8988T (cell line): Measurements from ENCODE around the gene ZNF212.
A peak's percentile ranks its signal among the peaks of the same experiment; 100 is the strongest.
"Not testable (repeated sequence)": the region's sequence is repeated elsewhere in the genome, so short reads cannot be mapped to it uniquely, and the experiment has no call there.

Source experiments
- DNase-seq: peaks from one replicate; pipeline ENCODE4 v3.0.0; 2011

The ZNF212 gene

GRCh38 chr7:149255174-149255573, 15.7 kb downstream of the ZNF212 start:
- no peak for DNase-seq

DNA sequence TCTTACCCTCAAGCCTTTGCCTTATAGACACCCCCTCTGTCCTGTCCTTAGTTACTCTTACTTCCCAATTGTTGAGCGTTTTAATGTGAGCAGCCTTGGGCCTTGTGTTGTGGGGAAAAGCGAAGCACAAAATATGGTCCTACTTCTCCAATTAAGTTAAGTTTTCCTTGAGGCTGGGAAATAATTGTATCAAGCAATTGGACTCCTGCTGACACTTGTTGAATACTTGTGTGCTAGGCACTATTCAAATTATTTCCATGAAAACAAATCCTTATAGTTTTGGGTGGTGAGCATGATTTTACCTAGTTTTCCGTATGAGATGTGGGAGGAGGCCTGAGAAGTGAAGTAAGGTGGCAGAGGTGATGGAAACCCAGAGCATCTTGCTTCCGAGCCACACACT, 17.1 kb downstream of the ZNF212 start:
- DNase-seq: no peak

GRCh38 chr7:149257146-149257545, 17.7 kb downstream of the ZNF212 start:
- DNase-seq: no peak

DNA sequence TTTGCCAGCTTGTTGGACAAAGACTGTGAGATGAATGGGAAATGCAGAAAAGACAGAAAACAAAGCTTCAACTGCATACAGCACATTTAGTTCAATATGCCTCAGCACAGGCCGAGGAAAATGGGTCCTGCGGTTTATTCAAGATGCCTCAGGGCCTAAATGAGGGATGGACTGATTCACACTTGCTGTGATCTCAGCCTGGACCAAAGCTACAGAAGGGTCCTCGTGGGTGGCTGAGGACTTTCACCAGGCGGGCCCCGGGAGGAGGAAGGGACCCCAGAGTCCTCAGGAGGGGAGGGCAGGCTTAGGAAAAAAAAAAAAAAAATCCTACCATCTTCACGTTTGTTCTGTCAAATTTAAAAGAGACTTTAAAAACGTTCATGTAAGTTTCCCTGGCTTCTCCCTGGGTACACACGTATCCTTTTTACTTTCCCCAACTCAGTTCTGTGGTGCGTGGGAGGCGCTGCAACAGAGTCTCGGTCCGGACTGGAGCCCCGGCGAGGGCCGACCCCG, 21.9 kb downstream of the ZNF212 start:
- DNase-seq: no peak

- peak; percentile 72 for DNase-seq
These were observed 22.6 kb downstream of the ZNF212 start, which contains the start of gene ZNF783 for GRCh38 chr7:149261829-149262617. ZNF783 (plus strand) TSS chr7:149262196; CDS start chr7:149262334, 138 bp downstream.

- no peak for DNase-seq
These were observed 27.0 kb downstream of the ZNF212 start for GRCh38 chr7:149266451-149266850.

GRCh38 chr7:149267733-149268132, 28.3 kb downstream of the ZNF212 start:
- no peak for DNase-seq

DNA sequence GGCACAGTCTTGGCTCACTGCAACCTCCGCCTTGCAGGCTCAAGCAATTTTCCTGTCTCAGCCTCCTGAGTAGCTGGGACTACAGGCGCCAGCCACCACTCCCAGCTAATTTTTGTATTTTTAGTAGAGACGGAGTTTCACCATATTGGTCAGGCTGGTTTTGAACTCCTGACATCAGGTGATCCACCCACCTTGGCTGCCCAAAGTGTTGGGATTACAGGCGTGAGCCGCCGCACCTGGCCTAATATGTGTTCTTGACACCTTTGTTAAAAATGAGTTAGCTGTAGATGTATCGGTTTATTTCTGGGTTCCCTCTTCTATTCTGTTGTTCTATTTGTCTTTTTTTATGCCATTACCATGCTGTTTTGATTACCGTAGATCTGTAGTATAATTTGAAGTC, 35.0 kb downstream of the ZNF212 start:
- not testable (repeated sequence) for DNase-seq

DNA sequence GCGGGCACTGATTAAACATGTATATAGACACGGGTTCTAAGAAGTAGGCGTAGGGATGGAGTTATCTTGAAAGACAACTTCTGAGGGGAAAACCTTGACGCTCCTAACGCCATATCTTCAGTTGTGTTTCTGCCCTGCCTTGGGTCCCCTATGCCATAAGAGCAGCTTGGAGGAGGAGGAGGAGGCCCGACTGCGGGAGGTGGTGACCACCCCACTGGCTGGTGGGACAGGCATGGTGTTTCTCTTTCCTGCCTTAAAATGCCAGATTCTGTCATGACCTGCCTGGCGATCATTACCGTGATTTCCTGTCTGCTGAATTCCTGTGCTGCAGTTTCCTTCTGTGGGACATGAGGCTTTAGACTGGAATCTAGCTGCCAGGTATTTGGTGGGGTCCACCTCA, 38.4 kb downstream of the ZNF212 start:
- DNase-seq: no peak

GRCh38 chr7:149278396-149278795, 38.9 kb downstream of the ZNF212 start:
- DNase-seq: no peak

- DNase-seq: no peak
These were observed 39.8 kb downstream of the ZNF212 start for GRCh38 chr7:149279111-149279743.

DNA sequence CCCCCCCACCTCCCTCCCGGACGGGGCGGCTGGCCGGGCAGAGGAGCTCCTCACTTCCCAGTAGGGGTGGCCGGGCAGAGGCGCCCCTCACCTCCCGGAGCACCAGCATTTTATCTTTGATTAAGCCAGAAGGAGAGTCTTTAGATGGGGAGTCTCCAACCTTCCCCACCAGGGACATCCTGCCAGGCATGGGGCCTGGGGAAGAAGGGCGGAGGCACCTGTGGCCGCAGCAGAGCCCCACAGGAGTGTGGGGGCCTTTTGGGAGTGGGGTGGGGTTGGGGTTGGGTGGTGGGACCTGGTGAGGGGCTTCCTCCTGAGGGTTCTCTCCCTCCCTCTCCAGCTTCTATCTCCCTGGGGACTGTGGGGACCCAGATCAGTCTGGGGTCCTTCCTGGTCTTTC, 40.7 kb downstream of the ZNF212 start:
- no peak for DNase-seq

DNA sequence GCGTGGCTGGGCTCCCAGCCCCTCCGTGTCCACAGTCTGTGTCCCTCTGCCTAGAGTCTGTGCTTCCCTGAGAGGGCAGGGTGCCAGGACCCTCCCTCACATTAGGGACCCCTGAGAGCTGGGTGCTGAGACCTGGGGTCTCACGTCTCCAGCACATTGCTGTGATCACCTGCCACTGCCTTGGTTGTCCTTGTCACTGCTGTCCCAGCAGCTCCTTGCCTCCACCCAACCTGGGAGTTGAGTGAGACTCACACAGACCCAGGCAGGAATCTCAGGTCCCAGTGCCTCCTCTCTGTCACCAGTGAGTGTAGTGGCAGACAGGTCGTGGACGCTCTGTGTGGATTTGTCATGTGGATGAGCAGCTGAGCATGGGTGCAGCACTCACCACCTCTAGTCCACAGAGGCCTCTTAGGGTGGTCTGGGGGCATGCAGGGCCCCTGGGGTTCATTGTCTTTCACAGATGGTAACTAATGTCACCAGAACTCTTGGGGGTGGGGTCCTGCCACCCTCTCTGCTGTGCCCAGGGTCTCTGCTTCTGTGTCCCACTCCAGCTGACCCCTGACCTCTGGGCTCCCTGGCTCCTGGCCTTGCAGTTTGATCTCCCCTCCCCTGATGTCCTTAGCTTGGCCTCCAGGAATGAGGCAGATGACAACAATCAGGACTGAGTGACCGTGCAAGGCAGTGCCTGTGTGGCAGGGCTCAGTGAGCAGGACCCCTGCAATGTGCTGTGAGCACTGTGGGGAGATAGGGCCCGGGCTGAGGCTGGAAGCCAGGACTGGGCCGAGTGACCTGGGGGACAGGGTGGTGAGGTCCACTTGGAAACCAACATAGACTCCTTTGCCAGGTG, 41.4 kb downstream of the ZNF212 start:
- DNase-seq: no peak

- DNase-seq: no peak
These were observed 42.3 kb downstream of the ZNF212 start for GRCh38 chr7:149281508-149282330.

DNA sequence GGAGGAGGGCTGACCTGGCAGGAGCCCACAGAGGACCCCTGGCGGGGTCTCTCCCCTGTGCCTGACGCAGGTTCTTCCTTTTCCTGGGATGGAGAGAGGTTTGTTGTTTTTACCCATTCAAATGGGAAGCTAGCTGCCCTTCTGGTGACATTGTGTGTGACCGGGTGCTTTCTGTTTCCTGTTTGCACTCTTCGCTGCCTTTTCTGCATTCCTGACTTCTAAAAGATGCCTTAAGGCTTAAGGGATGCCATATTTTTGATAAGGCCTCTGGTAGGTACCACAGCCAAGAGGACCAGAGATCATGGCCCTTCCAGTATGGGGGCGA, 42.8 kb downstream of the ZNF212 start:
- DNase-seq: no peak

DNA sequence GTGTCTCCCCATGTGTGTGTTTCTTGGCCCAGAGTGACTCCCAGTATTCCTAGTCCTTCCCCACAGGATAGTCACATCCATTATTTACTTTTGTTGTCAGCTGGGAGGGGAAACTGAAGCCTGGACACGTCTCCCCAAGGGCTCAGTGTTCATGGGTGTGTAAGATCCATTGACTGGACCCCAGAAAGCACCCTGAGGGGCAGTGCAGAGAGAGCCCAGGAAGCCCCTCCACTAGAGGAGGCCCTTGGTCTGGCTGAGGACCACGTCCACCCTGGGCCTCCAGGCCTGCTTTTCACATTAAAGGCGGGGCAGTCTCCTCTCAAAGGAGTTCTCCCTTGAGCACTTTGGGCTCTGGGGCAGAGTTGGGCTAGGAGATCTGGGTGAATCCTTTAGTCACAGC, 43.9 kb downstream of the ZNF212 start:
- DNase-seq: no peak

DNA sequence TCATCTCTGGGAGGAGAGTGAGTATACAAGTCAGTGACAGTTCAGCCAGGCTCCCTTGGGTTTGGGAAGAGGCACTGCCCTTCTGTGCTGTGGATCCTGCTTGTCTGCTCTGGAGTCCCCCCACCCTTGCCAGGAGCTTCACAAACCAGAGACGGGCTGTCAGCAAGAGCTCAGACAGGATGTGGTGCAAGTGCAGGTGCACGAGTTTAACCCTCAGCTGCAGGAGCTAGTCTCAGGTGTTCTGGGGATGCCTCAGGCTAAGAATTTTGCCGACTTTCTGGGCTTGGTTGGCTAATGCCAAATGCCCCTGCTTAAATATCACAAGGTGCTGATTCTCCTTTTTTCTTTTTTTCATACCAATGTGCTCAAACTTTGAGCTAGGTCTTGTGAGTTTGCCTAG, 44.9 kb downstream of the ZNF212 start:
- no peak for DNase-seq

GRCh38 chr7:149284850-149285585, 45.6 kb downstream of the ZNF212 start:
- DNase-seq: peak; percentile 84

DNA sequence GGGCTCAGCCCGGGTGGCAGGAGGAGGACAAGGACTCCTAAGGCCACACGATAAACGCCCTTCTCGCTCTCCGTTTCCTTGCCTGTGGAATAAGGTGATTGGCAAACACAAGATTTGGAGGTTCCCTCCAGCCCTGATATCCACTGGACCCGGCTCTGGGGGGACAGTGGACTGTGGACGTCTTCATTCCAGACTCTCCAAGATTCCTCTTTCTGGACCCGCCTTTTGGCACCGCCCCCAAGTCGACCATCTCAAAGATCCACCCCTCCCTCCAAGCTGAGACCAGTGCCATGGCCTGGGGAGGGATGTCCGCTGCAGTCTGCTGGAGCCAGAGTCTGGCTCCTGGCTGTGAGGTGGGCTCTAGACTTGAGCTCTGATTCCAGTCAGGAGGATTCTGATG, 46.2 kb downstream of the ZNF212 start:
- DNase-seq: no peak

DNA sequence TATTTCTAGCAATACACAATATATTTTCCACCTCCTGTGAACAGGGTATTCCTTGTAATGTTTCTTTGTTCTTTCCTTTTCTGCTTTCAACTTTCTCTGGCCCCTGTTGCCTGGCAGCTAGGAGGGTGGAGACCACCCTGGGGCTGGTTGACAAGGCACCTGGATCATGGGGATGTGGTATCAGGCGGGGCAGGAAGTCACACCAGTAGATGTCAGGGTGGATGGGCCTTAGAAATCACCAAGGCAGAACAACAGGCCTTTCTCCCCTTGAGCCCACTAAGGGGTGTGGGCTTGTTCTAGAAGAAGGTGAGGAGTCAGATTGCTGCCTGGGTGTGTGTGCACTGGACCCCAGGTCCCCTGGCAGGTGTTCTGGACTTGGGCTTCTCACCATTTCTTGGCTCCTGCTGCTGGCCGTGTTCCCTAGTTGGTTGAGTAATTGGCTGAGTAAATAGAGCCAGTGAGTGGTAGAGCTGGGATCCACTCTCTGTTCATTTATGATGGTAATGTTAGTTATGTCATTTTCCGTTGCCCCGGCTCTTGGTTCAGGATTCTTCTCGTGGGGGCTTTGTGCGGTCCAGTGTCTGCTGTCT, 47.5 kb downstream of the ZNF212 start:
- no peak for DNase-seq

- DNase-seq: no peak
These were observed 48.2 kb downstream of the ZNF212 start for GRCh38 chr7:149287622-149288021.

DNA sequence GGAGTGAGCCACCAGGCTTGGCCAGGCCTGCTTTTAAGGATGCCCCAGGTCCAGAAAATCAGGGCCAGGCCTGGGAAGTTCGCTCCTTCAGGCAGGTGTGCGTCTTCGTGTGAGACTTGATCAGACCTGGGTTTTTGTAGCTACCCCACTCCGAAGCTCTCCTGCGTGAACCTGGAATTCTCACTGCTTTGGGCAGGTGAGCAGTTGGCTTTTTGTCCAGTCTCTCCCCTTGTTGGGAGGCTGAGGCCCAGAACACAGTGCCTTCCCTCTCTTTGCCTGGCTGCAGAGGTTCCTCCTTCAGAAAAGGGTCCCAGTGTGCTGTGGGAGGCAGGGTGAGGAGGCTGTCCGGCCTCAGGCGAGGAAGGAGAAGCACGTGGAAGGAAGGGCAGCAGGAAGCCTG, 49.8 kb downstream of the ZNF212 start:
- no peak for DNase-seq
